NCI-H526 treated with DMSO at 0.1 percent for 48 hours (cell line): ENCODE data around the gene FOLR3.
"Not testable (repeated sequence)": the region's sequence is repeated elsewhere in the genome, so short reads cannot be mapped to it uniquely, and the experiment has no call there.

Source experiments
- DNase-seq: peaks from one replicate; lab custom pipeline; 2025; lab: John Stamatoyannopoulos, UW

The FOLR3 gene

DNA sequence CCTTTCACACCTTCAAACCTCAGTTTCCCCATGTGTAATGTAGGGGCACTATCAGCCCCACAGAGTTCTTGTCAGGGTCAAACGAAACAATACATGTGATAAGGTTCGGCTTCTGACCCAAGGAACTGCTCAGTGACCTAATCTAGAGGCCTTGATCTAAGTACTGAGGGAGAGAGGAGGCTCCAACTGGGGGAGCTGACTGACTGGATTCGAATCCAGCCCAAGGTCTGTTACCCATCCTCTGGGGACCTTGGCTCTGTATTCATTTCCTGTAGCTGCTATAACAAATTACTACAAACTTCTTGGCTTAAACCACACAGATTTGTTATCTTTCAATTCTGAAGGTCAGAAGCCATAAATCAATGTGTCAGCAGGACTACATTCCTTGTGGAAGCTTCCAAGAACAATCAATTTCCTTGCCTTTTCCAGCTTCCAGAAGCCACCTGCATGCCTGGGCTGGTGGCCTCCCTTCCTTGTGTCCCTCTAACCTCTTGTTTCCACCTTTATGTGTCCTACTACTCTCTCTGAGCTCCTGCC lies 12.3 kb upstream of the FOLR3 start:
- no peak for DNase-seq

DNA sequence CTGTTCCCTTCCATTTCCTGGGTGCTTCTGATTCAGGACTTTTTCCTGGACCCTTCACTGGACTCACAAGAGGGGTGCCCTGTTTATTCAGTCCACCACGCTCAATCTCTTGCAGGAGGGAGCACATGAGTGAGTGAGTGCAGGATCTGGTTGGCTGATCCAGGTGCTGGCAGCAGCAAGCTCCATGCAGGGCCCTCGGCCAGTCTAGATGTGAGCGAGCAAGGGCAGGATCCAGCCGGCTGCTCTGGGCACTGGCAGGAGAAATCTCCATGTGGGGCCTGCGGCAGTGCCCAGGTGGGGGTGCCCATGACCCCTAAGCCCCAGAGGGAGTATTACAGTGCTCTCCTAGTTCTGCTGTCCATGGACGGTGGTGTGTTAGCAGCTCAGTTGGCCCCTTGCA lies 11.5 kb upstream of the FOLR3 start:
- DNase-seq: no peak

DNA sequence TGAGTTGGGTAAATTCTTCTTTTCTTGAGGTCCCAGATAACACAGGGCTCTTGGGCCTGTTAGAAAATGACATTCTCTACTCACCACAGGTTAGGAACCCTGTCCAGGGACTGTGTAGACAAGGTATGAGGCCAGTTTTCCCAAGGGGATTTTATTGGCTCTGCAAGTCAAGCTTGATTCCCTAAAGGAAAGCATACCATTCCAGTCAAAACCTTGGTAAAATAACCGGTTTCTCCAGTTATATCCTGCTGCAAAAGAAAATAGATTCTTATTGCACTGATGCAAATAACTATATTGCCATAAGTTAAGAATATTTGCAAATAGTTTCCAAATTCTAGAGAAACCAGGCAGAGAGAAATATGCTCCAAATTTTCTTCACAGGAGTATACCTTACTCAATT lies 9.6 kb upstream of the FOLR3 start:
- no peak for DNase-seq

DNA sequence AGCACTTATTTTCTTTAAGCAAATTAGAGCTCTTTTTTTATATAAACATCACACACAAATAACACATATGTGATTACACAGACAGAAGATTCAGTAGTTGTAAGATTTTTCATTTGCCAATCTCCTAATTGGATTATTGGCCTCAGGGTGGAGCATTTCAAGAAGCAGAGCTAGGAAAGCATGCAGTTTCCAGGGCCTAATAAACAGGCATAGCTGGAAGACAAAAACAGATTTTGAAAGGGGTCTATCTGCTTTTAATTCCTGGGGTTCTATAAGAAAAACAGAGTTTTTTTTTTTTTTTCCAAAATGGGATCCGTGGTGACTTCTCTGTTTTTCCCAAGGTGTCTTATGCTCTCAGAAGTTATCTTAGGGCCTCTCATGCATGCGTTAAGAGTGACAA lies 7.6 kb upstream of the FOLR3 start:
- no peak for DNase-seq

DNA sequence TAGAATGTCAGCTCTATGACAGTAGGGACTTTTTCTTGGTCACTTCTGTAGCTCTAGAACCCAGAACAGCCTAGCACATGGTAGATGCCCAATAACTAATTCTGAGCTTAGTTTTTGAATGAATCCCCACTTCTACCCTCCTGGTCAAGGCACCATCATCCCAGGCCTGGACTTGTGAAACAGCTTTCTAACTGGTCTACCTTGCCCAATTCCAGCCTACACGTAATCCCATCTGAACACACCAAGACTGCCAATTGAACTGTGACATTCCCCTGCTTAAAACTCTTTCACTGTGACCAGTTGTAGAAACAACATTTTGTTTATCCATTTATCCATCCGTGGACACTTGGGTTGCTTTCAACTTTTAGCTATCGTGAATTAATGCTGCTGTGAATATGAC lies 6.1 kb upstream of the FOLR3 start:
- no peak for DNase-seq

DNA sequence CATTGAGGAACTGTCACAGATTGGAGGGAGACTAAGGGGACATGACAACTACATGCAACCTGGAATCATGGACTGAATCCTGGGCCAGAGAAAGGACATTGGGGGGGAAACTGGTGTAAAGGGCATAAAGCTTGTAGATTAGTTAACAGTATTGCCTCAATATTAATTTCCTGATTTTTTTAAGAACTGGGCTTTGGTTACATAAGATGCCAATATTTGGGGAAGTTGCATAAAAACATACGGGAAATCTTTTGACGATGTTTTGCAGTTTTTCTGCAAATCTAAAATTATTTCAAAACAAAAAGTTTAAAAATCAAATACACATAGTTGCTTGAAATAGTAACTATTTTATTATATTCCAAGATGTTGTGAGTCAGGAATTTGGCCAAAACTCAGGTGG lies 2.9 kb upstream of the FOLR3 start:
- no peak for DNase-seq

DNA sequence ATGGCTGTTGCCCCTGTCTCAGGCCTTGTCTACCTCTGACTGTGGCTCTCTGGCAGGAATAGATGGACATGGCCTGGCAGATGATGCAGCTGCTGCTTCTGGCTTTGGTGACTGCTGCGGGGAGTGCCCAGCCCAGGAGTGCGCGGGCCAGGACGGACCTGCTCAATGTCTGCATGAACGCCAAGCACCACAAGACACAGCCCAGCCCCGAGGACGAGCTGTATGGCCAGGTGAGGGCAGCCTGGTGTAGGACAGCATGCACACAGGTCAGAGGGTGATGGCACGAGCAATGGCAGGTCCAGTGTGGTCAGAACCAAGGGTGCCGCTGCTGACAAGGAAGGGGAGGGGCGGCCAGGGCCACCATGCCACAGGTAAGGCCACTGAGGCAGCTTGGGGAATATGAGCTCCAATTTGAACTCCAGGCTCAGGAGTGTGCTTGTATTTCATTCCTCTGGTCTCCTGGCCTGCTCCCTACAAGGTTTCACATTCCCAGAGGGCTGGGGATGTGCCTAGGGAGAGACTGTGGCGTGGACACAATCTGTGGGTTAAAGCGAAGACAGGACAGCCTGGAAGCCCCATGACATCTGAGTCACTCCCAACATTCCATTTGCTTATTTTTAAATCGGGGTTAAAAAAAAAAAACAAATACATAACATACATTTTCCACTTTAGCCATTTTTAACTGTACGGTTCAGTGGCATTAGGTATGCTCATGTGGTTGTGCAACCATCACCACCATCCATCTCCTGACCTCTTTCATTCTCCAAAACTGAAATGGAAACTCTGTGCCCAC lies 562 bp downstream of the FOLR3 start:
- DNase-seq: no peak

DNA sequence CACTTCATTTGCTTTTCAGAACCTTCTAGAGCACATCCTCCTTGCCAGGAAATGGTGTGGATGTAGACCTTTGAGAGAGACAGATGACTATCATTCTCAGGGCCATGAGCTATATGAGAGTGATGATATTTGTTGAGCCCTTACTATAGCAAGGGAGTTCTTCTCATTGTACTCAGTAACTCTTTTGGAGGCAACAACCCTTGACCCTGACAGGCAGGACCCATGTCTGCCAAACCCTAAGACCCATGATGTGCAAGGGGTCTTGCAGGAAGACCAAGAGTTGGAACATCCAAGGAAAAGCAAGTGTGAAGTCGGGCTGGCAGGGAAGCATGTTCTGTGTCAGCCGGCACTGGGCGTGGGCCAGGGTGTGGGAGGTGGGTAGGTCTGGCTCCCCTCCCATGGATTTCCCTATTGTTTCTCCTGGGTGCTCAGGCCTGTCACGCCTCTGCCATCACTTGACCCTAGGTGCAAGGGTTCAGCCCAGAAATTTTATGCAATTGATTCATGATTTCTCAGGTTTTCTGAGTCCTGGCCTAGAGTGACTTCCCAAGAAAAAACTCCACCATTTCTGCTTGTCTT lies 1.2 kb downstream of the FOLR3 start:
- DNase-seq: no peak

DNA sequence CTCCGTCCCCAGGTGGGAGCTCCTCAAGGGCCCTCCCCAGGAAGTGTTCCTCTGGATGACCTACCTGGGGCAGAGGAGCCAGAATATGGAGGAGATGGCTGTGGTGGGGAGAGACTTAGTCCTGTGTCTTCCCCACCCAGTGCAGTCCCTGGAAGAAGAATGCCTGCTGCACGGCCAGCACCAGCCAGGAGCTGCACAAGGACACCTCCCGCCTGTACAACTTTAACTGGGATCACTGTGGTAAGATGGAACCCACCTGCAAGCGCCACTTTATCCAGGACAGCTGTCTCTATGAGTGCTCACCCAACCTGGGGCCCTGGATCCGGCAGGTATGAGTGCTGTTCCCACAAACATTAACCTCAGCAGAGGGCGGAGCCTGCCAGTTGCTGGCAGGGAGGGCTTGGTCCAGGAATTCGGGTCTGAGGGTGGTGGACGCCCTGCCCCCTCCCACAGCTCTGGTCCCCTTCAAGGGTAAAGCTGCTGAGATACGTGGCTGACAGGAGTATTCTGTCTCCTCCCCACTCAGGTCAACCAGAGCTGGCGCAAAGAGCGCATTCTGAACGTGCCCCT lies 3.4 kb downstream of the FOLR3 start:
- DNase-seq: no peak

DNA sequence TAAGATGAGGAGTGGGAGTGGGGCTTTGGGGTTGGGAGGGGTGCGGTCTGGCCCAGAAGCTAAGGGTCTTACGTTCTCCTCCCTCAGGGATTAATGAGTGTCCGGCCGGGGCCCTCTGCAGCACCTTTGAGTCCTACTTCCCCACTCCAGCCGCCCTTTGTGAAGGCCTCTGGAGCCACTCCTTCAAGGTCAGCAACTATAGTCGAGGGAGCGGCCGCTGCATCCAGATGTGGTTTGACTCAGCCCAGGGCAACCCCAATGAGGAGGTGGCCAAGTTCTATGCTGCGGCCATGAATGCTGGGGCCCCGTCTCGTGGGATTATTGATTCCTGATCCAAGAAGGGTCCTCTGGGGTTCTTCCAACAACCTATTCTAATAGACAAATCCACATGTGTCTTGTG lies 4.0 kb downstream of the FOLR3 start:
- DNase-seq: no peak

DNA sequence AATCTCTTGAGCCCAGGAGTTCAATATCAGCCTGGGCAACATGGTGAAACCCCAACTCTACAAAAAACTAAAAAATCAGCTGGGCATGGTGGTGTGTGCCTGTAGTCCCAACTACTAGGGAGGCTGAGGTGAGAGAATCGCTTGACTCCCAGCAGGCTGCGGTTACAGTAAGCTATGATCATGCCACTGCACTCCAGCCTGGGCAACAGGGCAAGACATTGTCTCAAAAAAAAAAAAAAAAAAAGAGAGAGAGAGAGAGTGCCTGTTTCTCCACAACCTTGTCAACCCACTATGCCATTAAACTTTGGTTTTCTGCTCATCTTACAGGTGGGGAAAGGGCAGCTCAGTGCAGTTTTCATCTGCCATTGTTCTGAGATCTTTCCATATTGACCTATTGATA lies 5.1 kb downstream of the FOLR3 start:
- no peak for DNase-seq

DNA sequence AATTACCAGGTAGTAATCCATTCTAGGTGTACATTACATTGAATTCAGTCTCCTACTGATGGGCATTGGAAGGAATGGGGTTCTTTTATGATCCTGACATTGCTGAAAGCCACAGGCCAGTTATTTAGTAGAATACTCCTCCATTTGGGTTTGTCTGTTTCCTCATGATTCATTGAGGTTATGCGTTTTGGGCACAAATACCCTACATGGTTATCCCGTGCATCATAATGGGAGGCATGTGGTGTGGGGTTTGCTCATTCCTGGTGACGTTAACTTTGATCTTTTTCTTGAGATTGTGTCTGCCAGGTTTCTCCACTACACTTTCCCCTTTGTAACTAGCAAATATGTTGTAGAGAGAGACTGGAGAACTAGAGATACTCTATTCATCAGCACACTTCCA lies 5.5 kb downstream of the FOLR3 start:
- no peak for DNase-seq

DNA sequence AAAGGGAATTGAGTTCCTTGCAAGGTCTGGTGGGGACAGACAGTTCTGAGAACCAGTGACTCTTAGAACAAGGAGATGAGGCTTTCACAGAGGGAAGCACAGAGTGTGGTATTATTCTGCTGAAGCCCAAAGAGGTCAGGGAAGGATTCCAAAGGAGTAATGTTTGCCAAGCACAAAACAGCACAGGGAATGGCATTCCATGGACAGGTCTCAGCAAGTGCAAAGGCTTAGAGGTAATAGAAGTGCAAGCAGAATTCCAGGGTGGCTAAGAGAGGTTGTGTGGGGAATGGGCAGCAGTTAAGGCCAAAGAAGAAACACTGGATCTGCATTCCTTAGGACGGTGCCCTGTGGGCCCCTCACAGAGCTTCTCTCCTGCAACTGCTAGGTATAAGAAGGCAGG lies 6.6 kb downstream of the FOLR3 start:
- DNase-seq: not testable (repeated sequence)

DNA sequence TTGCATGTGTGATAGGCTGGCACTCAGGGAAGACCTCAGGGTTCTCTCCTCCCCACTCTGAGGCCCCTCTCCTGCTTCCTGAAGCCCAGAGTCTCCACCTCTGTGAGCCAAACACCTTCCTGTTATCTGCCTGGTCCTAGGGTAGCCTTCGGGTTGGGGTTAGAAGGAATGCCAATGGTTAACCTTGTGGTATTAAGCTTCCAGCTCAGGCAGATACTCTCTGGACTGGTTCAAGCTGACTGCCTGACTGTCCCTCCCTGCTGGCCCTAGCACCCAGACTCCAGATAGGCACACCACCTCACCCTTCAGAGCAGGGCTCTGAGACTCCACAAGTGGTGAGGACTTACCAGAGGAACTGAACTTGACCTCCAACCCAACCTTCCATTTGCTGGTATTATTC lies 7.0 kb downstream of the FOLR3 start:
- DNase-seq: not testable (repeated sequence)

DNA sequence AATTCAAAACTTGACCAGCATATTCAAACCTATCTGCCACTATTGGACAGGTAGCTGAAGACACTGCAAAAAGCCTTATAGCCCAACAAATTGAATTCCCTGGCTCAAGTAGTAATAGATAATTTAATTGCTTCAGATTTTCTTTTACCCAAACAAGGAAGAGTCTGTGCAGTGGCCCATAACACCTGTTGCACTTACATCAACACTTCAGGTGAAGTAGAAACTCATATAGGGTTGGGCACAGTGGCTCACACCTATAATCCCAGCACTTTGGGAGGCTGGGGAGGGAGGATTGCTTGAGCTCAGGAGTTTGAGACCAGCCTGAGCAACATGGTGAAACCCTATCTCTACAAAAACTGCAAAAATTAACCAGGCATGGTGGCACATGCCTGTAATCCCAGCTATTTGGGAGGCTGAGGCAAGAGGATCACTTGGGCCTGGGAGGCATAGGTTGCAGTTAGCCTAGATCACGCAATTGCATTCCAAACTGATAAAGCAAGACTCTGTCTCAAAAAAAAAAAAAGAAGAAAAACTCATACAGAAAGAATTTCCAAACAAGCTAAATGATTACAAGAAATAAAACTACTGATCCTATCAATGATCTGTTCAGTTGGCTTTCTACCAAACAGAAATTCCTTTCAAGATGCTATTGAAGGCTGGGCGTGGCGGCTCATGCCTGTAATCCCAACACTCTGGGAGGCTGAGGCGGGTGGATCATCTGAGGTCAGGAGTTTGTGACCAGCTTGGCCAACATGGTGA lies 9.5 kb downstream of the FOLR3 start:
- DNase-seq: no peak

DNA sequence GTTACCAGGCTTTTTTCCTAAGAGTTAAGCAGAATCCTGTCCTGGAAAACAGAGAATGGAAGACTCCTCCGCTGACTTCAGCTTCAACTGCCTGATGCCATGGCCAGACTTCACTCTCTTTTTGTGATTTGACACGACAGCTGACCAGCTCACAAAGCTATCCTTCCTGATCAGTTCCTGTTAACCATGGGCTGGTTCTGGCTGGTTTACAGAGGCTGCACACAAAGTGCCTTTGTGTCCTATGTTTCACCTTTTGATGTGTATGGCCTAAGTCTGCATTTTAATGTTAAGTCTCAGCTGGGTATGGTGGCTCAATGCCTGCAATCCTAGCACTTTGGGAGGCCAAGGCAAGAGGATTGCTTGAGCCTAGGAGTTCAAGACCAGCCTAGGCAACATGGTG lies 11.1 kb downstream of the FOLR3 start:
- no peak for DNase-seq

DNA sequence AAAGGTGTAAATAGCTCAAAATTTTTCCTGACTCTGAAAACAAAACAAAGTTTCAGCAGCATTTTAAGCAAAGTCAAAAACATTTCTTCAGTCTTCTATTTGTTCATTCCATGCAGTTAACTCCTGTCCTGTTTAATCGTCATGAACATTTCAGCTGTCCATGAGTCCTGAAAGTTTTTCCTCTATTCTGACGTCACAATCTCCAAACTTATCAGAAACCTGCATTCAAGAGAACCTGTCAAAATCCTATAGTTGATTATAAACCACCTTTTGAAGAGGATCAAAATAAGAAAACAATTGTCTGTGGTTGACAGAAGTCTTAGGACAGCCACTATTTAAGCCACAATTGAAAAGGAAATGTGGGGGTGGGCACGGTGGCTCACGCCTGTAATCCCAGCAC lies 15.4 kb downstream of the FOLR3 start:
- no peak for DNase-seq

DNA sequence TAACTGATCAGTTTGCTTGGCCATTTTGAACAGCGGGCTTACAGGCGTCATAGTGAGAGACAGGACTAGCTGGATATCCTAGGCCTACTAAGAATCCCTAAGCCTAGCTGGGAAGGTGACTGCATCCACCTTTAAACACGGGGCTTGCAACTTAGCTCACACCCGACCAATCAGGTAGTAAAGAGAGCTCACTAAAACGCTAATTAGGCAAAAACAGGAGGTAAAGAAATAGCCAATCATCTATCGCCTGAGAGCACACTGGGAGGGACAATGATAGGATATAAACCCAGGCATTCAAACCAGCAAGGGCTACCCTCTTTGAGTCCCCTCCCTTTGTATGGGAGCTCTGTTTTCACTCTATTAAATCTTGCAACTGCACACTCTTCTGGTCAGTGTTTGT lies 18.3 kb downstream of the FOLR3 start:
- DNase-seq: not testable (repeated sequence)

DNA sequence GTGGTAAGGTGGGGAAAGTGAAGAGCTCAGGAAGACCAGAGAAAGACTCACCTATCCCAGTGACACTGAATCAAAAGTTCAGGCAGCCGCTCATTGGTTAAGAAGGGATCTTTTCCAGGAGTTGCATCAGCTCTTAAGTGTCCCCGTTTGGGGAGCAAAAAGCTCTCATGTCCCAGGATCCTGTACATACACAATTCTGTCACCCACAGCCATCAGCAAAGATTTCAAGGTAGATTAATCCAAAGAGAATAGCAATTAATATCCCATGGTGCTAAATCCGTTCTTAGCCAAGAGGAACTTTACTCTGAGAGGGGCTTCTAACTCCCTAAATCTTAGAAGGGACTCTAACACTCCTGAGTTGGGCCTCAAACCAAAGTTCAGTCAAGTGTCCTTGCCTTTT lies 19.3 kb downstream of the FOLR3 start:
- DNase-seq: no peak

DNA sequence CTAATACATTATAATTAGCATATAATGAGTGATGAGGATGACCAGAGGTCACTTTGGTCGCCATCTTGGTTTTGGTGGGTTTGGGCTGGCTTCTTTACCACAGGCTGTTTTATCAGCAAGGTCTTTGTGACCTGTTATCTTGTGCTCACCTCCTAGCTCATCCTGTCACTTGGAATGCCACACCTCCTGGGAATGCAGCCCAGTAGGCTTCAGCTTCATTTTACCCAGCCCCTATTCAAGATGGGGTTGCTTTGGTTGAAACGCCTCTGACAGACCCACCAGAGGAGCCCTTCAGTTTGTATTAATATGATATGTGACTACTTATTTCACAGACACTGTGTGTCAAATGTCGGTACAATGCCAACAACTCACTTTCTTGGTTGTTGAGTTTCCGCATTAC lies 20.2 kb downstream of the FOLR3 start:
- DNase-seq: no peak

DNA sequence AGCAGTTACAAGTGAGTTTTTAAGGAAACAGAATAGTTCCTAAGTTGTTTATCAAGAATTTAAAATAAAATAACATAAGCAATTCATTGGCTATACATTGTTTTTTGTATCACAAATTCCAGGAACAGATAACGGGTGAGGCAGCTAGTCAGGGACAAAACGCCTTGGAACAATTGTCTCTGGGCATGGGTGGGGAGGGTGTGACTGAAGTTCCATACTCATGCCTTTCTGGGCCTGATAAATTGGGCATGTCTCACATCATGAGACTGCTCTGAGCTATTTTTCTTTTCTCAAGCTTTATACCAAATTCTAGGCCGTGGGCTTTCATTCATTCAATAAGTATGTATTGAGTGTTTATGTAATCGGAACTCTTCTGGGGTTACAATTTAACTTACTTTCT lies 21.6 kb downstream of the FOLR3 start:
- DNase-seq: no peak

DNA sequence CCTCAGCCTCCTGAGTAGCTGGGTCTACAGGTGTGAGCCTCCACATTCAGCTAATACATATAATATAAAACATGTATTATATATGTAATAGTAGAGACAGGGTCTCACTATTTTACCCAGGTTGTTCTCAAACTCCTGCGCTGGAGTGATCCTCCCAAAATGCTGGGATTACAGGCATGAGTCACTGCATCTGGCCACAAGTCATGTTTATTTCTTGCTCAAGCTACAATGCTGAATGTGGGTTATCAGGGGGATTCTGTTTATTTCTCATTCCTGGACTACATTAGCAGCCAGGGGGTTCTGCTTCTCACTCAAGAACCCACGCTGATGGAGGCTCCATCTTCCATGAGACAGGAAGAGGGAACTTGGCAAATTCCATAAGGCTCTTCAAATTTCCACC lies 24.8 kb downstream of the FOLR3 start:
- DNase-seq: no peak
